Stimulated activated effector memory CD8-positive, alpha-beta T cell treated with anti-CD3 and anti-CD28 coated beads, Interleukin-12 subunit alpha, Interleukin-12 subunit beta, amount 100 ng/mL, for 72 hours (primary cell): Measurements from ENCODE around the gene CCHCR1.
A peak's percentile ranks its signal among the peaks of the same experiment; 100 is the strongest.

Source experiments
- ATAC-seq: fragments of 150-1000 bp; cut with Tn5 transposase; 2 replicates; pipeline ENCODE4 v1.10.0; 2021
- DNase-seq, 2 donors: peaks; one replicate each; pipeline ENCODE4 v3.0.0; 2021 to 2022; ENCODE audit warnings: low spot score in 2 of 2
- H3K27ac Mint-ChIP-seq: one replicate; pipeline ENCODE4 v1.8.0; 2022; ENCODE audit warnings: mild to moderate bottlenecking, mixed read lengths
- H3K36me3 Mint-ChIP-seq: one replicate; pipeline ENCODE4 v1.8.0; 2022; ENCODE audit warnings: mild to moderate bottlenecking, mixed read lengths
- H3K4me1 Mint-ChIP-seq: one replicate; pipeline ENCODE4 v1.8.0; 2022; ENCODE audit warnings: mixed read lengths
- H3K4me3 Mint-ChIP-seq: one replicate; pipeline ENCODE4 v1.8.0; 2022; ENCODE audit warnings: mild to moderate bottlenecking, mixed read lengths
- H3K9me3 Mint-ChIP-seq: one replicate; pipeline ENCODE4 v1.8.0; 2022; ENCODE audit warnings: mixed read lengths

Gene CCHCR1

GRCh38 chr6:31158863-31159855, 1.6 kb upstream of the CCHCR1 start:
- peak overlapping the region; percentile 96 for H3K4me3 Mint-ChIP-seq
- peak overlapping the region; percentile 96 for H3K27ac Mint-ChIP-seq
- H3K4me1 Mint-ChIP-seq: peaks cover 49% of the 10 kb centered on the region
- H3K9me3 Mint-ChIP-seq: no peaks in the 10 kb centered on the region
- H3K36me3 Mint-ChIP-seq: peaks cover 68% of the 10 kb centered on the region
- DNase-seq: peak in 1 of 2 donors; percentile 60
- ATAC-seq: peak; percentile 38

- H3K4me3 Mint-ChIP-seq: peak within 1 kb of the TSS; percentile 96
- H3K36me3 Mint-ChIP-seq: peaks cover 64% of the 10 kb centered on the region
- H3K27ac Mint-ChIP-seq: peak within 1 kb of the TSS; percentile 96
- H3K4me1 Mint-ChIP-seq: peaks cover 49% of the 10 kb centered on the region
- DNase-seq: peak; percentile 95 to 100
- ATAC-seq: peak; percentile 94
- H3K9me3 Mint-ChIP-seq: no peaks in the 10 kb centered on the region
These were observed 699 bp upstream of the CCHCR1 start, which contains the start of gene TCF19 for GRCh38 chr6:31158140-31158862. Gene TCF19, plus strand, starts transcription at chr6:31158589. Its CDS starts 881 bp downstream, at chr6:31159470.

- Mint-ChIP-seq H3K36me3 (peaks cover 48% of the 10 kb centered on the region), H3K9me3 (no peaks in the 10 kb centered on the region), H3K4me3 (no peak overlapping the region), H3K27ac (no peak overlapping the region), H3K4me1 (peaks cover 44% of the 10 kb centered on the region)
- no peak for ATAC-seq
- no peak for DNase-seq
These were observed 961 bp downstream of the CCHCR1 start for GRCh38 chr6:31156641-31157040.

- ATAC-seq: no peak
- no peak overlapping the region for H3K4me3 Mint-ChIP-seq
- peaks cover 26% of the 10 kb centered on the region for H3K4me1 Mint-ChIP-seq
- H3K27ac Mint-ChIP-seq: no peak overlapping the region
- DNase-seq: no peak
- H3K9me3 Mint-ChIP-seq: no peaks in the 10 kb centered on the region
- H3K36me3 Mint-ChIP-seq: peaks cover 32% of the 10 kb centered on the region
These were observed 3.2 kb downstream of the CCHCR1 start for GRCh38 chr6:31154436-31154835.

GRCh38 chr6:31152781-31153180, 4.8 kb downstream of the CCHCR1 start:
- Mint-ChIP-seq H3K27ac (peak overlapping the region; percentile 50), H3K36me3 (peaks cover 24% of the 10 kb centered on the region)

GRCh38 chr6:31149827-31150447, 7.7 kb downstream of the CCHCR1 start:
- H3K9me3 Mint-ChIP-seq: no peaks in the 10 kb centered on the region
- no peak overlapping the region for H3K4me3 Mint-ChIP-seq
- H3K4me1 Mint-ChIP-seq: no peaks in the 10 kb centered on the region
- H3K36me3 Mint-ChIP-seq: peaks cover 19% of the 10 kb centered on the region
- ATAC-seq (no peak), DNase-seq (no peak)
- peak overlapping the region; percentile 70 for H3K27ac Mint-ChIP-seq

More at GRCh38 chr6:31152781-31153180, 4.8 kb downstream of the CCHCR1 start:
- H3K4me3 Mint-ChIP-seq: no peak overlapping the region
- no peaks in the 10 kb centered on the region for H3K9me3 Mint-ChIP-seq
- peaks cover 10% of the 10 kb centered on the region for H3K4me1 Mint-ChIP-seq
- no peak for DNase-seq
- no peak for ATAC-seq

- peaks cover 24% of the 10 kb centered on the region for H3K36me3 Mint-ChIP-seq
- H3K9me3 Mint-ChIP-seq: no peaks in the 10 kb centered on the region
- no peaks in the 10 kb centered on the region for H3K4me1 Mint-ChIP-seq
These were observed 12.2 kb downstream of the CCHCR1 start for GRCh38 chr6:31145386-31145785.

GRCh38 chr6:31144970-31145340, 12.6 kb downstream of the CCHCR1 start:
- DNase-seq (no peak), ATAC-seq (no peak)
- Mint-ChIP-seq H3K4me1 (no peaks in the 10 kb centered on the region), H3K9me3 (no peaks in the 10 kb centered on the region), H3K36me3 (peaks cover 24% of the 10 kb centered on the region), H3K27ac (no peak overlapping the region), H3K4me3 (no peak overlapping the region)

More at GRCh38 chr6:31145386-31145785, 12.2 kb downstream of the CCHCR1 start:
- Mint-ChIP-seq H3K27ac (no peak overlapping the region), H3K4me3 (no peak overlapping the region)
- DNase-seq (no peak), ATAC-seq (no peak)

- no peak for ATAC-seq
- Mint-ChIP-seq H3K27ac (no peak overlapping the region), H3K9me3 (no peaks in the 10 kb centered on the region), H3K4me1 (no peaks in the 10 kb centered on the region), H3K4me3 (no peak overlapping the region), H3K36me3 (peaks cover 18% of the 10 kb centered on the region)
- DNase-seq: no peak
These were observed 13.2 kb downstream of the CCHCR1 start for GRCh38 chr6:31144296-31144969.

GRCh38 chr6:31143148-31143547, 14.5 kb downstream of the CCHCR1 start:
- no peak for ATAC-seq
- no peak for DNase-seq
- Mint-ChIP-seq H3K27ac (no peak overlapping the region), H3K4me1 (no peaks in the 10 kb centered on the region), H3K9me3 (no peaks in the 10 kb centered on the region), H3K36me3 (peaks cover 10% of the 10 kb centered on the region), H3K4me3 (no peak overlapping the region)

GRCh38 chr6:31142361-31142761, 15.2 kb downstream of the CCHCR1 start:
- Mint-ChIP-seq H3K4me3 (no peak overlapping the region), H3K27ac (peak overlapping the region; percentile 24), H3K9me3 (no peaks in the 10 kb centered on the region), H3K36me3 (peaks cover 10% of the 10 kb centered on the region), H3K4me1 (peaks cover 6% of the 10 kb centered on the region)
- DNase-seq (no peak), ATAC-seq (no peak)

- ATAC-seq: no peak
- no peak overlapping the region for H3K4me3 Mint-ChIP-seq
- H3K27ac Mint-ChIP-seq: no peak overlapping the region
- no peak for DNase-seq
- H3K4me1 Mint-ChIP-seq: peaks cover 8% of the 10 kb centered on the region
- H3K36me3 Mint-ChIP-seq: peaks cover 10% of the 10 kb centered on the region
- no peaks in the 10 kb centered on the region for H3K9me3 Mint-ChIP-seq
These were observed 17.0 kb downstream of the CCHCR1 start for GRCh38 chr6:31140643-31141042.

GRCh38 chr6:31139599-31139998, 18.0 kb downstream of the CCHCR1 start:
- ATAC-seq (no peak), DNase-seq (no peak)
- Mint-ChIP-seq H3K9me3 (no peaks in the 10 kb centered on the region), H3K27ac (peak overlapping the region; percentile 79), H3K4me1 (peaks cover 8% of the 10 kb centered on the region), H3K4me3 (no peak overlapping the region), H3K36me3 (peaks cover 5% of the 10 kb centered on the region)

- H3K27ac Mint-ChIP-seq: peak within 1 kb of the TSS; percentile 79
- peak within 1 kb of the TSS; percentile 60 for H3K4me3 Mint-ChIP-seq
- no peak for ATAC-seq
These were observed 18.6 kb downstream of the CCHCR1 start, which contains the start of gene PSORS1C2 for GRCh38 chr6:31138982-31139381. Gene PSORS1C2, minus strand, starts transcription at chr6:31139066. Its CDS starts 40 bp downstream, at chr6:31139026.

More at GRCh38 chr6:31138982-31139381, 18.6 kb downstream of the CCHCR1 start, which contains the start of gene PSORS1C2:
- Mint-ChIP-seq H3K9me3 (no peaks in the 10 kb centered on the region), H3K36me3 (no peaks in the 10 kb centered on the region), H3K4me1 (peaks cover 8% of the 10 kb centered on the region)
- DNase-seq: no peak
